Fibroblast of skin of right quadriceps (primary cell): ENCODE results near the gene PGC.

Experiments used
- DNase-seq: peaks from one replicate; pipeline ENCODE4 v3.0.0-alpha.2; 2013

PGC gene

GRCh38 chr6:41728073-41728936 lies 18.9 kb downstream of the PGC start:
- no peak for DNase-seq

GRCh38 chr6:41727705-41728072 lies 19.5 kb downstream of the PGC start:
- no peak for DNase-seq

- DNase-seq, result no peak
These were observed 20.3 kb downstream of the PGC start for GRCh38 chr6:41726876-41727275.

GRCh38 chr6:41724586-41725501 lies 22.4 kb downstream of the PGC start:
- DNase-seq, result no peak

- no peak for DNase-seq
These were observed 23.0 kb downstream of the PGC start for GRCh38 chr6:41724228-41724580.

GRCh38 chr6:41723530-41724227 lies 23.5 kb downstream of the PGC start:
- DNase-seq, result peak; percentile 87

- DNase-seq, result no peak
These were observed 24.1 kb downstream of the PGC start for GRCh38 chr6:41722969-41723529.

GRCh38 chr6:41721414-41721813 lies 25.8 kb downstream of the PGC start:
- DNase-seq, result no peak

- no peak for DNase-seq
These were observed 26.4 kb downstream of the PGC start for GRCh38 chr6:41720783-41721182.

- DNase-seq, result no peak
These were observed 27.0 kb downstream of the PGC start for GRCh38 chr6:41720262-41720620.

GRCh38 chr6:41719436-41720261 lies 27.5 kb downstream of the PGC start:
- DNase-seq, result no peak

GRCh38 chr6:41718828-41719227 lies 28.4 kb downstream of the PGC start:
- no peak for DNase-seq

- no peak for DNase-seq
These were observed 29.8 kb downstream of the PGC start for GRCh38 chr6:41717392-41717736.

GRCh38 chr6:41716516-41717391 lies 30.4 kb downstream of the PGC start:
- DNase-seq, result no peak

GRCh38 chr6:41715795-41716515 lies 31.2 kb downstream of the PGC start:
- no peak for DNase-seq

- DNase-seq, result no peak
These were observed 32.5 kb downstream of the PGC start for GRCh38 chr6:41714556-41715273.

GRCh38 chr6:41713650-41714291 lies 33.4 kb downstream of the PGC start:
- DNase-seq, result no peak

GRCh38 chr6:41713159-41713649 lies 34.0 kb downstream of the PGC start:
- no peak for DNase-seq

GRCh38 chr6:41712651-41713103 lies 34.5 kb downstream of the PGC start:
- no peak for DNase-seq
